ENCODE measurements around the gene GPR3.

- no peak for TF ChIP-seq CTCF (IDR thresholded peaks at IDR 0.05)
- TF ChIP-seq POLR2A (IDR thresholded peaks at IDR 0.05), result peak in 1 of 2 donors; percentile 57
Measured at GRCh38 chr1:27366113-27366410, 26.4 kb upstream of the GPR3 start.
